GM18511 (cell line): ENCODE data around the gene LRRC49.
"Not testable (repeated sequence)": the region's sequence is repeated elsewhere in the genome, so short reads cannot be mapped to it uniquely, and the experiment has no call there.

ENCODE experiments used
- ATAC-seq: cut with Tn5 transposase; IDR thresholded peaks from one replicate; pipeline ENCODE4 v1.9.1; 2021; ENCODE audit warnings: mild to moderate bottlenecking, moderate library complexity; ENCODE audit not compliant: unreplicated experiment

LRRC49 gene

DNA sequence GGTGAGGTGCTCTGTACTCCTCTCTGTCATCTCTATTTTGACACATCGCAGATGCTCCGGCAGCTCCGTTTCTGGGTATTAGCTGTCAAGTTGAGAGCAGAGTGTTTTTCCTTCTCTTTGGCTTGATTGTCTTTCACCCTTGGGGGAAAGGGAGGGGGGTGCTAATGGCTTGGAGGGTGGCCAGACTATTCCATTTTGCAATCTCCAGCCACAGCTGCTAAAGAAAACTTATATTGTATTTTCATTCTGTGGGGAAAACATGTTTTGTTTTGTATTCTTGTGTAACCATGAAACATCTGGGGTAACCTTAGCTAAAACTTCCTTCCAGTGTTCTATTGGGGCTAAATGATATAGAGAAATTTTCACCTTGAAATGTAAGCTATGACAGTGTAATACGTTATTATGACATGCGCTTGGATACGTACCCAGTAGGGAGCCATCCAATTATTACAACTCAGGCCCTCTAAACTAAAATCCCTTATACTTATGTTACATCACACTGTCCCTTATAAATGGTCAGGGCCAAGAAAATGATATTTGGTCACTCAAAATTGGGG lies 24.6 kb upstream of the LRRC49 start:
- ATAC-seq, result no peak

DNA sequence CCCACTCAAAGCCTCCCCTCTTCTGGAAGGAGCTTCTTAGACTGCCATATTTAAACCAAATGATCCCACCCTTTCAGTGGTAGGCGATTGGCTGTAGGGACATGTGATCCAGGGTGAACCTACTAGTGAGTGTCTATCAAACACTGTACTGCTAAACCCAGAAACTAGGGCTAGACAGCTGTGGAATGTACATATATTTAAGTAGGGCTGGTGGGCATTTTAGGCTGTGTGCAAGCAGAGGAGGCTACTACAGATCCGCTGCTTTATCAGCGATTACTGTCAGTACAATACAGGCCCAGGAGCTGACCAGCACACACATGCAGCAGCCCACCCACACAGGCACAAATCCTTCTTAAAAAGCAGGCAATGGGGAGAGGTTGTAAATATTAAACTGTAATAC lies 23.3 kb upstream of the LRRC49 start:
- ATAC-seq, result no peak

DNA sequence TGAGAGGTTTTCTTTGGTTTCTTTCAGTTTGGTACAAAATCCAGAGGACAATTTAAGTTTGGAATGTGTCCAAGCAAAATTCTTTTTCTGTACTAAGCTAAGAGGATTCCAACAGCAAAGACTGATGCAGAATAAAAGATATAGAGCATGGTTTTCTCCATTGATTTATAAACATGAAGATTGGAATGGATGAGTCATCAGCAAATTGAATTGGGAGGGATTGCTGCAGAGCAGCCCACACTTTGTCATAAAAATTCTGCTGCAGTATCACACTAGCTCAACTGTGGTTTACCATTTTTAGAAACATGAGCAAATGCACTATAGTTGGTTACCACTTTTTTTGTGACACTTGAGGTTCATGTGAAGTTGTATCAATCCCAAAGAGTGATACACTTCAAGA lies 22.6 kb upstream of the LRRC49 start:
- no peak for ATAC-seq

DNA sequence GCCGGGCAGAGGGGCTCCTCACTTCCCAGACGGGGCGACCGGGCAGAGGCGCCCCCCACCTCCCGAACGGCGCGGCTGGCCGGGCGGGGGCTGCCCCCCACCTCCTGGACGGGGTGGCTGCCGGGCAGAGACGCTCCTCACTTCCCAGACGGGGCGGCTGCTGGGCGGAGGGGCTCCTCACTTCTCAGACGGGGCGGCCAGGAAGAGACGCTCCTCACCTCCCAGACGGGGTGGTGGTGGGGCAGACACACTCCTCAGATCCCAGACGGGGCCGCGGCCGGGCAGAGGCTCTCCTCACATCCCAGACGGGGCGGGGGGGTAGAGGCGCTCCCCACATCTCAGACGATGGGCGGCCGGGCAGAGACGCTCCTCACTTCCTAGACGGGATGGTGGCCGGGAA lies 21.1 kb upstream of the LRRC49 start:
- ATAC-seq, result not testable (repeated sequence)

DNA sequence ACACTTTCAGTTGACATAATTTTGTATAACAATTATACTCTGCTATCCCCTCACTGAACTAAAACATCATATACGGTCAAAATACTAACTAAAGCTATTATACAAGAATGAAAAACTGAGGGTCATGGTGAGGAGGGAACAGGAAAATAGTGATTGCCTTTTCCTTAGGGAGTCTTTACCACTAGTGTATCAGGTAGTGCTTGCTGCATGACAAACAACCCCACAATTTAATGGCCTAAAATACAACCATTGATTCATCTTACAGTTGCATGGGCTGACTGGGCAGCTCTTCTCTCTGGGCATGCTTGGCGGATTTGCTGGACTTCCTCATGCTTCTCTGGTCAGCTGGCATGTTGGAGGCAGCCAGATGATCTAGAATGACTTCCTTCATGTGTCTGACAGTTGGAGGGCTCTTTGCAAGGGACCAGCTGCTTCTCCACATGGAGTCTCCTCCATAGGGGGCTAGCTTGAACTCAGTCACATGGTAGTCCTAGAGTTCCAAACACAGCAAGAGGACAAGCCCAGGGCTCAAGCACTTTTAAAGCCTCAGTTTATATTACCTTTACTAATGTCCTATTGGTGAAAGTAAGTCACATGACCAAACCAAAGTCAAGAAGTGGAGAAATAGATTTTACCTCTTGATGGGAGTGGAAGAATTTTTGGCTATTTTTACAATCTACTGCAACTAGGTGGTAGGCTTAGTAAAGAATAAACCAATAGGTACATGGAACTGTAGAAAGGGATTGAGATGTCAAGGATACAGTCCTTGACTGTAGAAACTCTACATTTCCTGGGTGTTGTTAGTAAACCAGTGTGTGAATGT lies 19.2 kb upstream of the LRRC49 start:
- ATAC-seq, result no peak

DNA sequence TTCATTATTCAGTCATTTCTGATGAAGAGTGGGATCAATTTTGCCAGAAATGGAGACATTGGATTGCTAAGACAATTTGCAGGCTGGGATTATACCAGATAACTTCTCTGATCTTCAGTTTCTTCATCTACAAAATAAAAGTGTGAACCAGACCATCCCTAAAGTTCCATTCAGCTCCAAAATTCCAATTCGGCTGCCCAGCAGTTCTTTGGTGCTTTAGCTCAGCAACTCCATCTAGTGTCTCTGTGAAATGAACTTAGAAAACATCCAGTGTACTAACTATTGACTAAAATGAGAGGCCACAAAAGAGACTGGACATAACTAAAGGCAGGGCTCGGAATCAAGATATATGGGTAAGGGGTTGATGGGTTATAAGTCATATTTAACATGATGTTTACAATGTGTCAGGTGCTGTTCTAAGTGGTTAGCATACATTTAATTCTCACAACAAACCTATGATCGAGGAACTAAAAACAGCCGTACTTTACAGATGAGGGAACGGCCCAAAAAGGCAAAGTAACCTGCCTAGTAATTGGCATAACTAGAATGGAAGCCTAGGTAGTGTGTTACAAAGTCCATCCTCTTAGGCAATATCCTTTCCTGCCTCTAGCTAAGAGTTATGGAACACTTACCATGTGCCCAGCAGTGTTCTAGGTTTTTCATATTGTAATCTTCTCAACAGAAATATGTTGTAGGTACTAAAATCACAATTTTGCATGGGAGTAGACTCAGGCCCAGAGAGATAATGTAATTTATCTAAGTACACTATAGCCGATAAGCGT lies 17.4 kb upstream of the LRRC49 start:
- no peak for ATAC-seq

DNA sequence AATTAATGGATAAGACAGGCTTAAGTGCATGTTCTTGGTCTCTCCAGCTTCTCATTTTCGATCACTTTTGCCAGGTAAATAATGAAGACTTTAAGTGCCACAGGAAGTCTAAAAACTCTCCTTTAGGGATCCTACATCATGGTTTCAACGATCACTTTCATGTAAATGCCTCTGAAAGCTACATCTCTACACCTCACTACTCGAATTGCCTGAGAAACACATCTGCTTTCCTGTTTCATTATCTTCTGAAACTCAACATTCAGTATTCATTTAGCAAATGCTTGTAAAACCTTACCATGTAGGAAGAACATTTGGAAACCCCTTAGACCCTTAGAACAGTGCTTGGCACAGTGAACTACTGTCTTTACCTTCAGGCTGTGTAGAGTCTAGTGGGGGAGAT lies 16.6 kb upstream of the LRRC49 start:
- no peak for ATAC-seq

DNA sequence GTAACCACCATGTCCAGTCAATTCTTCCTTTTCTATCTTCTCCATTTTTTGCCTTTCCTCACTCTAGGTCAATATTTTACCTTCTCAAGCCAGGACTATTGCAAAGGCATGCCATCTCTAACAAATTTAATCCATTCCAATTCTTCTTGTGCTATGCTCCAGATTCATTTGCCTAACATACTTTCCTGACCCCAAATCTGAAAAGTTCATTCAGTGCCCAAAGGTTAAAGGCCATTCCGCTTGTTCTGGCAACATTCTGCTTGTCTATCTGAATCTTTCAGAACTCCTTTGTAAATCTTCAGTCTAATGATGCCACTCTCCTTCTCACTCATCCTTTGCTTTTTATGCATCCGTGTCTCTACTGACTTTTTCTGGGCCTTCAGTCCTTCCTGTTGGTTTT lies 15.9 kb upstream of the LRRC49 start:
- no peak for ATAC-seq

DNA sequence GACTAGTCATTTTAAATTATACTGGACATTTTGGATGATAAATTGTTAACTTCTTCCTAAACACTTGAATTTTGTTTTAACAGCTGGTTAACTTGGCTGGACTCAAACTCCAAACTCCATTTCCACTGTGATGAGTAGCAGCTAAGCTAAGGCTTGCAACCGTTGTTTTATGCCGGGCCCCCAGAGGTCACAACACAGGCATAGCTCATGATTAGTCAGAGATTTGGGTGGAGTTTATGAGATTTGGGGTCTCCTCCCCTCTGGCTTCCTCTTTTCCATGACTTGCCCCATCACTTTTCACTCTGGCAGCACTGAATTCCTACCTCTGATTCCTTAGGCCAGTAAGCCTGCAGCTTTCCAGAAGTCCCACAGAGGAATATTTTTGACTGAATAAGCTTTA lies 13.2 kb upstream of the LRRC49 start:
- ATAC-seq, result no peak

DNA sequence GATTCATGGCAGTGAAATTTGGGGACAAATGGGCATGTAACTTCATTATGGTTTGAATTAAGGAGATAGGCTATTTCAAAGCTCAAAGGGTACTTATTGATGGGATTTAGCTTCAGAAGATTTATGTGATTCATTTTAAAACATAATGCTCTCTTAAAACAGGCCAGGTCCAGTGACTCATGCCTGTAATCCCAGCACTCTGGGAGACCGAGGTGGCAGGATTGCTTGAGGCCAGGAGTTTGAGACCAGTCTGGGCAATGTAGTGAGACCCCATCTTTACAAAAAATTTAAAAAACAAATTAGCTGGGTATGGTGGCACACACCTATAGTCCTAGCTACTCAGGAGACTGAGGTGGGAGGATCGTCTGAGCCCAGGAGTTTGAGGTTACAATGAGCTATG lies 11.8 kb upstream of the LRRC49 start:
- ATAC-seq, result no peak

DNA sequence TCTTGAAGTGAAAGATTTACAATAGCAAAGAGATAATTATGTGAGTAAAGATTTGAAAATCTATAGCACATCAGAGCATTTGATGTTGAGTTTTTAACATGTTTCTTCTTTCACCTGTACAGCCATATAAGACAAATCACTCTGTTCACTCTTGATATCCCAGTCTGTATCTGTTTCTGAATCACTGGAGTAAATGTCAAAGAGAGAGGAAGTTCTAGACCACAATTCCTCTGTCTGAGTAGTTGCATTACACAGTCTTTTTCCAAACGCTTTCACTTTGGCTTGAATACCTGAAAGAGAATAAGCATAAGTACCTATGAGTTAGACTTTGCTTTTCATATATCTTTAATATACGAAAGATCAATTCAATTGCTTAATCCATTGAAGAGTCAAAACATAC lies 10.3 kb upstream of the LRRC49 start:
- ATAC-seq, result no peak

DNA sequence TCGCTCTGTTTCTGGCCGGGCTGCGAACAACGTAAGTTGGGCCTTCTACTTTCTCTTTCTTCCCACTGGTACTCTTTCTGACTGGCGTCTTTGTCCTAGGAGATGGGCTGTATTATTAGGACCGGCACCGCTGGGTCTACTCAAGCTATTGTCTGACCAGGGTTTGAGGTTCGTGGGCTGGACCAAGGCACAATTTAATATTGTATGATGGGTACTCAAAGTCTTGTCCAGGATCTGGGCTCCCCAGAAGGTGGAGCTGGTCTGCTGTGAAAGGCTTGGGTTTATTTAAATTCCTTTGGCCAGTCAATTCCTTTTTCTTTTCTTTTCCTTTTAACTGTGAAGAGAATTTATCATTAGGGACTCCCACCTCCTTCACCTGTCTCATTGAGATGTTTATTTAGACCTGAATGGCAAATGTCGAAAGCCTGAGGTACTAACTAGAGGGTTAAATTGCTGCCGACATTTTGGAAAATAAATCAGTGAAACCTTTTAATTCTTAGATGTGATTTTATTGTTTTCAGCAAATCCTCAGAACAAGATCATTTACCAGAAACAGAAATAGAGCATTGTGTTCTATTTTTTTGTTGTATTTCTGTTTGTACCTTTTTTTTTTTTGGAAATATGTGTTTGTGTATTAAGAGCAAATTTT lies 410 bp downstream of the LRRC49 start:
- ATAC-seq, result peak; percentile 25

DNA sequence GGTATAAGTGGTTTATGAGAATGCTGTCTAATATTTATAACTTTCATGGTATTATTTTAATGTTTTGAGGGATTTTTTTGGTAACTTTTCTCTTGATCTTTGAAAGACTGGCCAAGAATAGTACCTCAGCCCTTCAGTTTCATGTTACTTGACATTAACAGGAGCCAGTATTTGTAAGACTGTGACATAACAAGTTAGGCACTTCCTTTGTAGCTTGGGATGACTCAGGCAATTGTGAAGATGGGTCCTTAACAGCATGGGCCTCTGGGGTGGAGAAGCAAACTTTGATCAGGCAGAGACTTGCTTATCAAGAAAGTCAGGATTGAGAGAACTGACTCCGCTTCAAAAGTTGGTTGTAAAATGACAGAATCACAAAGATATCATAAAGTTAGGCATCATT lies 9.5 kb downstream of the LRRC49 start:
- ATAC-seq, result no peak

DNA sequence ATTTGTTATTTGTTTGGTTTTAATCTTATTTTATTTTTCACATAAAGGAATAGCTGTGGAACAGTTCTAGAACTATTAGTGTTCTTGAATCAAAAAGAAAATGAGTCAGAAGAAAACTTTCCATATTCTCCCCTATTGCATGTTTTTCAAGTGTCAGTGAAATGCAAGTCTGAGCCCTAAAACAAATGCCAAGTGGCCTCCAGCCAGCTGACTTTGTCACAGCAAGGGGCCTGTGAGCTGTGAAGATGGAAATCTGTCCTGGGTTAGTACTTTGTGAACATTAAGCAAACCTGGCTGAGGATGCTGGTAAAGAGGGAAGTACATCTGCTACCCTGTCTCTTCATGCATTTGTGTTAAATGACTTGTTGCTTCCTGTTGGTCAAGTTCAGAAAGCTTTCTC lies 14.2 kb downstream of the LRRC49 start:
- no peak for ATAC-seq

DNA sequence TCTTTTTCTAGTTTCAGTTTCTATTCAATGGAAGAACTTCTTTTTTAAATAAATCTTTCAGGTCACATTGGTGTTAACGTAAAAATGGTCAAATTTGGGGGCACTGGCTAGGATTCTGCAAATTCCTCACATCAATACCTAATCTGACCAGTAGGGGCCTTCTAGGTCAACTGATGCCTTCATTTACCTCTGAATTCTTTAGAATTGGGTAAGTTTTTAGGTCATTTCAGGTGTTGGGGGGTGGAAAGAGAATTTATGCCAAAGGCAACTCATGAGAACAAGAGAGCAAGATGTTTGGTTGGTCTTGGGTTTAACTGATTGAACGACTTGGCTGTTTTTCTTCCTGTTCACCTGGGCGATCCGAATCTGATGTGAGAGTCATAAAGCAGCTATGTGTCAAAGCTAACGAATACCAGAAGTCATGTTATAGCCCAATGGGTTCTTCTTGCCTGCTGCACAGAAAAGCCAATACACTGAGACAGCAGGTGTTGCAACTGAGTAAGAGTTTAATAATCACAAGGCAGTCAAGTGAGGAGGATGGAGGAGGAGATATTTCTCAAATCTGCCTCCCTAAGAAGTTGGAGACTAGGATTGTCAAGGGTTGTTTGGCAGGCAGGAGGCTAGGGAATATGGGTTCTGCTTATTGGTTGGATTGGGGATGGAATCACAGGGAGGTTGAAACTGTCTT lies 15.3 kb downstream of the LRRC49 start:
- no peak for ATAC-seq

DNA sequence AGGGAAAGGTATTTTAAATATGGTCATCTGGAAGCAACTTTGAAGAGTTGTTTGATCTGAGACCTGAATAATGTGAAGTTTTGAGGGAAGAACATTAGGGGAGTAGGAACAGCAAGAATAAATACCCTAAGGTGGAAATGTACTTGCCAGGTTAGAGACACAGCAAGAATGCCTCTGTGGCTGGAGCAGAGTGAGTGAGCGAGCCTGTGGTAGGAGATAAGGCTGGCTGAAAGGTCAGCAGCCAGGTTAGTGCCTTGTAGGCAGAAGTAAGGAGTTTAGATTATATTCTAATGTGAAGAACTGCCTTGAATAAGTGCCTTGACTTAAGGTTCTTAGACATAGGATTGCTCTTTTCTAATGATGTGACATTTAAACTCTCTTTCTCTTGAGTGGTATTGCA lies 18.3 kb downstream of the LRRC49 start:
- ATAC-seq, result no peak

DNA sequence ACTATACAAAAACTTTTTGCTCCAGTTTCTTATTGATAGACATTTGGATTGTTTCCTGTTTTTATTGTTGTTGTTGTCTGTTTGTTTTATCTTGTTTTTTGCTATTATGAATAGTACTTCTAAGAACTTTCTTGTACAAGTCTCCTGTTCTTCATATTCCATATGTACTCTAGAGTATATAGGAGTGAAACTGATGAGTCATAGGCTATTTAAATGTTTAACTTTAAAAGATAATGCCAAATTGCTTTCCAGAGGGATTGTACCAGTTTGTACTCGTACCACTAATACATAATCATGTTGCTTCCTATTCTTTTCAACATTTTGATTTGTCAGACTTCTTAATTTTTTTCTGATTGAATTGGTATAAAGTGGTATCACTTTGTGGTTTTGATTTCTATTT lies 19.6 kb downstream of the LRRC49 start:
- no peak for ATAC-seq

DNA sequence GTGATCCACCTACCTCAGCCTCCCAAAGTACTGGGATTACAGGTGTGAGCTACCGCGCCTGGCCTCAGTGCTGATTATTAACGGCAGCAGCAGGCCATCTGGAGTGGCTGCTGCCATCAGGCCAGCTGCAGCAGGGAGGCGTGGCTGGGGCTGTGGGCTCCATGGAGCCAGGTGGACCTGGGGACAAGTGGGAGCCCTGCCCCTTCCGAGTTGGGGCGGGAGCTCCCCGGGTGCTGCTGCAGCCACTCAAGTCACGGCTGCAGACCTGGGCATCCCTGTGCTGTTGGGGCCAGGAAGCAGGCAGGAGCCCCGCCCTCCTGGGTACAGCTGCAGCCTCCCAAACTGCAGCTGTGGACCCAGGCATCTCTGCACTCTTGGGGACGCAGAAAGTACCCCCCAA lies 23.9 kb downstream of the LRRC49 start:
- ATAC-seq, result no peak

DNA sequence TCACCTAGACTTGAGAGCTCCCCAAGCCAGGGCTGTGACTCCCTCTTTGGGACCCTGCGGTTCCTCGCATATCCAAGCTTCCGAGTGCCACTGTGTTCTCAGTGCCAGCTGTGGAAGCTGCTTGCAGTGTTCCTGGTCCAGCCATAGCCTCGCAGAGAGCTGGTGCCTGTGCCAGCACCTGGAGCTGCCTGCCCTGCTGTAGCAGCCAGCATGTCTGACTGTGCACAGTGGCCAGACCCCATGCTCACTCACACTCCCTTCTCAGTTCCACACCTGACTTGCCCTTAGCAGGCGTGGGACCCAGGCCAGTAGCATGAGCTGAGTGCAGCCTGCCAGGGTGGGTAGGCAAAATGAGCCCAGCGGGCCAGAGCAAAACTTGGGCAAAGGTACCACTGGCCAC lies 25.3 kb downstream of the LRRC49 start:
- no peak for ATAC-seq

DNA sequence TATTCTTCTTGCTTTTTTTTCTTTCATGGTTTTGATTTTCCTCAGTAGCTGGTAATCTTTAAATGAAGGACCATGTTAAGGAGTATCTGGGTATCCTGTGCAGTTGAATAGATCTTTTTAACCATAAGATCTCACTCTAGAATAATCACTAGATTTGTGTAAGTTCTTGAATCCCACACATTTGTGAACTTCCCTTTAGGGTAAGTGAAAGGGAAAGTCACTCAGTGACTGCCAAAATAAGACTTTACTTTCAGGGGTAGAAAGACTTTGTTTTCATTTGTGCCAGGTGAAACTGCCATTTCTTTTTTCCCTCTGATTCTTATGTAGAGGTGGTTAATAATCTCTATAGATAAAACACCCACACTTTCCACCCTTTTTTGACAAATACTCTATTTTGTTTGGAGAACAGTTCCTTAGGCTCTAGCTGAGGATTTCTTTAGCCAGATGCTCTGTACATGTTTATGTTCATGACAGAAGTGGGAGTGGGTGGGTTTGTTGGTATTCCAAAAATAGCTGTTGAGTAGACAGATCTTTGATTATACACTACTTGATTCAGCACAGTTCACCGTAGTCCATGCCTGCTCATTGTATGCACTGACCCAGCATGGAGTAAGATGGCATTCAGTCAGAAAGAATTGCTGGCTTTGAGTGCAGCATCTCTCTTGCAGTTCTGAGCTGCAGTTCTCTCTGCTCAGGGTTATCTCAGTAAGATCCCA lies 28.5 kb downstream of the LRRC49 start:
- no peak for ATAC-seq
